Lower leg skin (tissue), 4 donors: Measurements from ENCODE around the gene FARP1. TPM values are rescaled to one million over a fixed set of nuclear protein-coding genes. Genes with fewer than 3 reads are reported as not detected.

Experiments used
- DNase-seq, 2 donors: peaks; one replicate each; pipeline ENCODE4 v3.0.0-alpha.2; 2019; ENCODE audit warnings: low spot score in 2 of 2
- H3K4me3 ChIP-seq: fragments of 200-600 bp; sonication (generic); 2 replicates; pipeline ENCODE4 v1.5.1; 2017; ENCODE audit warnings: mild to moderate bottlenecking, low read depth; ENCODE audit not compliant: poor library complexity, severe bottlenecking
- POLR2A ChIP-seq, 2 donors: fragments of 450-650 bp; IDR thresholded peaks; one replicate each; pipeline ENCODE4 v1.6.1; 2016 to 2017; ENCODE audit warnings: antibody characterized with exemption in 2 of 2, mild to moderate bottlenecking in 1 of 2, moderate library complexity in 1 of 2
- WGBS, 2 donors: methylation state at CpG; one replicate each; pipeline ENCODE4 v1.1.5; 2018; 5-methylcytosine and 5-hydroxymethylcytosine counted together
- intact Hi-C: fragments of 100-400 bp; cut with DNase I; formaldehyde crosslinking; loops from one replicate; pipeline ENCODE4 v1.15.0; 2023; ENCODE audit warnings: low total_unique reads
- total RNA-seq, 4 donors: library from RNA; depleted of rRNA; stranded (reverse); fragments of >200 nt; gene quantifications; one replicate each; pipeline ENCODE4 v1.1.0, GENCODE V29; 2016
- TF ChIP-seq, protein P1 (sequence below), 3 donors: fragments of 450-650 bp; IDR thresholded peaks; one replicate each; pipeline ENCODE4 v1.5.1; 2016; ENCODE audit warnings: antibody characterized with exemption in 3 of 3, mild to moderate bottlenecking in 3 of 3, moderate library complexity in 2 of 3

The FARP1 gene
- total RNA-seq, 4 donors from 2014 or later, result 4.9 to 26.2 (median 13.3) TPM

- intact Hi-C loops, result loop anchor here (10.0 kb wide), 2 partner anchors 85 to 1195 kb away; no protein-coding TSS in a partner anchor
- H3K4me3 ChIP-seq, result no peak overlapping the region
- DNase-seq, result no peak
- no peak for TF ChIP-seq POLR2A (IDR thresholded peaks at IDR 0.05)
- TF ChIP-seq, protein P1, sequence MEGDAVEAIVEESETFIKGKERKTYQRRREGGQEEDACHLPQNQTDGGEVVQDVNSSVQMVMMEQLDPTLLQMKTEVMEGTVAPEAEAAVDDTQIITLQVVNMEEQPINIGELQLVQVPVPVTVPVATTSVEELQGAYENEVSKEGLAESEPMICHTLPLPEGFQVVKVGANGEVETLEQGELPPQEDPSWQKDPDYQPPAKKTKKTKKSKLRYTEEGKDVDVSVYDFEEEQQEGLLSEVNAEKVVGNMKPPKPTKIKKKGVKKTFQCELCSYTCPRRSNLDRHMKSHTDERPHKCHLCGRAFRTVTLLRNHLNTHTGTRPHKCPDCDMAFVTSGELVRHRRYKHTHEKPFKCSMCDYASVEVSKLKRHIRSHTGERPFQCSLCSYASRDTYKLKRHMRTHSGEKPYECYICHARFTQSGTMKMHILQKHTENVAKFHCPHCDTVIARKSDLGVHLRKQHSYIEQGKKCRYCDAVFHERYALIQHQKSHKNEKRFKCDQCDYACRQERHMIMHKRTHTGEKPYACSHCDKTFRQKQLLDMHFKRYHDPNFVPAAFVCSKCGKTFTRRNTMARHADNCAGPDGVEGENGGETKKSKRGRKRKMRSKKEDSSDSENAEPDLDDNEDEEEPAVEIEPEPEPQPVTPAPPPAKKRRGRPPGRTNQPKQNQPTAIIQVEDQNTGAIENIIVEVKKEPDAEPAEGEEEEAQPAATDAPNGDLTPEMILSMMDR (IDR thresholded peaks at IDR 0.05), result no peak
- 88 to 91% methylated on average over 8 of the region's 8 CpGs for WGBS, 2 donors
These were observed 336.7 kb downstream of the FARP1 start for GRCh38 chr13:98479496-98480003.

GRCh38 chr13:98480915-98481877 is 338.3 kb downstream of the FARP1 start:
- no peak for TF ChIP-seq POLR2A (IDR thresholded peaks at IDR 0.05)
- TF ChIP-seq, protein P1 (IDR thresholded peaks at IDR 0.05), result no peak
- 65 to 78% methylated on average over 15 of the region's 15 CpGs for WGBS, 2 donors
- H3K4me3 ChIP-seq, result no peak overlapping the region
- DNase-seq, result peak in 1 of 2 donors; percentile 77
- intact Hi-C loops, result loop anchor here (10.0 kb wide), 1 partner anchor 84 kb away; no protein-coding TSS in a partner anchor

DNA sequence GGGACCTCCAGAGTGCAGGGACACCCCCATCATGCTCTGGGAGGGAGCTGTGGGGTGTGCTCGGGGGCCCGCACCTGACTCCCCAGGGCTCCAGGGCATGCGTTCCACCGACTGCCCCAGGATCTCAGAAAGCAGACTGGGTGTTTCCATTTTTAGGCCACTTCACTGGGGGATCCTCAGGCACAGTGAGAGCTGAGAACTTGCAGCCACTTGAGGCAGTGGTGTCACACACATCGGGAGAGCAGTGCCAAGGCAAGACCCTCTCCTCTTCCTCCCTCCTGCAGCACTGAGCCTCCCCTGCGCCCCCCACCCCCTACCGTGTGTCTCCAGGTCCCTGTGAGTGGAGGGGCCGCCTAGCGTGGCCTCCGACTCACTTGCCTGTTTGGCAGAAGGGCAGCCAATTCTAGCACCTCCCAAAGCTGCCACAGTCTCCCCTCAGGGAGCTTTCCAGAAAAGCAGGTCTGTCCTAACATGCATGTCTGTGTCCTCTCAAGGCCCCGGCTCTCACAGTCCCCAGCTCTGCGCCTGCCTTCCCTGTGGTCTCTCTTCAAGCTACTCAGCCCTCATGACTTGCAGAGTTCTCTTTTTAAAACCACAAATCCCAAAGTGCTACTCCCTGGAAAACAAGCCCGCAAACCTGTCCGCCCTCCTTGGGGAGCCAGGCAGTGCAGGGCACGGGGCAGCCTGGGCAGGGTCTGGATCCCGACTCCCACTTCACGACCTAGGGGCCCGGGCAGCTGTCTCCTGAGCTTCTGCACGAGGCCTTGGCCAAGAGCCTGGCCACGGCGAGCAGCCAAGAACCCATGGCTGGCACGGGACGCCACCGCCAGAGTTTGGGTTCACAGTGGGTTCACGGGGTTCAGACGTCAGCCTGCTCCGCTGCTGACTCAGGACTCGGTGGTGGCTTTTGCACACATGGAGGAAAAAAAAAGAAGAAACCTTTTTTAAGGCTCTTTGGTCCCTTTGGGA is 339.9 kb downstream of the FARP1 start:
- 43 to 46% methylated on average over 27 of the region's 28 CpGs for WGBS, 2 donors
- DNase-seq, result peak; percentile 57 to 94
- H3K4me3 ChIP-seq, result no peak overlapping the region
- TF ChIP-seq, protein P1 (IDR thresholded peaks at IDR 0.05), result no peak
- TF ChIP-seq POLR2A (IDR thresholded peaks at IDR 0.05), result no peak
- intact Hi-C loops, result loop anchor here (10.0 kb wide), 1 partner anchor 82 kb away; no protein-coding TSS in a partner anchor

DNA sequence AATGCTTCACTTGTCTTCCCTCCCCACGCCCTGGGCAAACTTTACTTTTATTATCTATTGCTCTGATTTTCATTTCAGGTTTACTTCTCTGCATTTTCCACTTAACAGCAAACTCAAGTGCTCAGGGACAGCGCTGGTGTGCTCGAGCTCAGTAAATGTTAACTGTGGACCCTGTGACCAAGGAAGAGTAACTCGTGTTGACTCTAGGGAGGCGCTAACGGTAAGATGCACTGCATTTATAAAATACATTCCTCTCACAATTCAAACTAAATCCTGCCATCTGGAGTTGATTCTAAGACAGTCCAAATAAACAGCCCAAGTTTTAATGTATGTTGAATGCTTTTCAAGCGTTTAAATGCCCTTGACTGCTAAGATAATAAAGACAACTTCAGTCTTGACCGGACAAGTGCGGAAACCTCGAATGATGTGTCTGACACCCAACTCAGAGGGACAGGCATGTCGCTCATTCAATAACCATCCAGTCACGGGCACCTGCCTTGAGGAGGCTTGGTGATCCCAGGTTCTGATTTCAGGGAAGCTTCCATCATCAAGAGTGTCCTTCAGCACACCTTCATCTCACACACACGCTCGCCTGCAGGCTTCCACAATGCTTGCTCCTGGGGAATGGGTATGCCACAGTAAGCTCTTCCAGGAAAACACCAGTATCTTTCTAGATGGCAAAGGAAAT is 340.9 kb downstream of the FARP1 start:
- intact Hi-C loops, result loop anchor here (10.0 kb wide), 1 partner anchor 81 kb away; no protein-coding TSS in a partner anchor
- no peak for TF ChIP-seq POLR2A (IDR thresholded peaks at IDR 0.05)
- TF ChIP-seq, protein P1 (IDR thresholded peaks at IDR 0.05), result no peak
- 64 to 68% methylated on average over 14 of the region's 14 CpGs for WGBS, 2 donors
- no peak overlapping the region for H3K4me3 ChIP-seq
- no peak for DNase-seq
